HepG2 (cell line): ENCODE data around the gene STEAP3. TPM values are rescaled to one million over a fixed set of nuclear protein-coding genes. Genes with fewer than 3 reads are reported as not detected.

Experiments
- ATAC-seq: fragments of 200-7000 bp; cut with Tn5 transposase; 3 replicates; pipeline ENCODE4 v1.9.1; 2020; ENCODE audit warnings: mild to moderate bottlenecking, moderate library complexity
- BruUV-seq: library from RNA; stranded (reverse); fragments of 400-500 nt; replicated peaks from 2 replicates; lab custom pipeline; 2021; lab: Mats Ljungman, UMichigan
- CTCF ChIA-PET: fragments of 300-600 bp; formaldehyde crosslinking; extraction: SDS; loops from one replicate; lab custom pipeline; 2021; ENCODE audit warnings: low total read pairs, inconsistent platforms, low intra/inter-chr PET ratio; lab: Yijun Ruan, JAX
- POLR2A ChIA-PET: fragments of 350-600 bp; sonication (Branson Sonifier 250); formaldehyde crosslinking; loops from one replicate; lab custom pipeline; 2020; ENCODE audit warnings: antibody characterized with exemption, inconsistent platforms; lab: Yijun Ruan, JAX
- DNase-seq: peaks from one replicate; pipeline ENCODE4 v3.0.0-alpha.2; 2015; ENCODE audit warnings: low spot score
- FAIRE-seq: peaks from 3 replicates; lab custom pipeline; 2011; peaks lifted over from hg19 to GRCh38; lab: Jason Lieb, UNC
- H2AFZ ChIP-seq: one replicate; pipeline ENCODE4 v1.6.1; 2011; ENCODE audit warnings: low read length, inconsistent platforms
- H3K27ac ChIP-seq: fragments of 300-600 bp; 3 replicates; pipeline ENCODE4 v1.8.0; 2011; ENCODE audit warnings: mixed run types, mild to moderate bottlenecking, mixed read lengths, low read length, inconsistent platforms; ENCODE audit not compliant: insufficient read depth; ENCODE audit errors: extremely low read length
- H3K27me3 ChIP-seq, 2 experiments: fragments of 200-600 bp in 1 of 2; 2 replicates in 1 of 2; 3 replicates in 1 of 2; pipeline versions ENCODE4 v1.6.0 to v1.8.0; 2011; ENCODE audit warnings: low read length in 2 of 2, mild to moderate bottlenecking in 2 of 2, moderate library complexity in 2 of 2, inconsistent platforms in 1 of 2; ENCODE audit not compliant: insufficient read depth in 2 of 2, control insufficient read depth in 1 of 2
- H3K36me3 ChIP-seq, 2 experiments: fragments of 200-600 bp in 1 of 2; replicated peaks in 1 of 2; 2 replicates in 1 of 2; 3 replicates in 1 of 2; pipeline versions ENCODE4 v1.5.1 to v1.8.0; 2011; ENCODE audit warnings: low read length in 2 of 2, inconsistent platforms in 1 of 2; ENCODE audit not compliant: insufficient read depth in 2 of 2, control insufficient read depth in 1 of 2
- H3K4me1 ChIP-seq: 2 replicates; pipeline ENCODE4 v1.5.1; 2012; ENCODE audit warnings: low read length, inconsistent platforms; ENCODE audit not compliant: insufficient read depth
- H3K4me2 ChIP-seq: 2 replicates; pipeline ENCODE4 v1.6.0; 2011; ENCODE audit warnings: low read depth, low read length, inconsistent platforms
- H3K4me3 ChIP-seq, 3 experiments: fragments of 200-600 bp in 1 of 3; sonication (generic), shearing (Covaris generic) in 1 of 3; replicated peaks in 1 of 3; 2 replicates each; pipeline ENCODE4 v1.5.1; 2011 to 2016; ENCODE audit warnings: low read length in 3 of 3, inconsistent platforms in 2 of 3, low read depth in 2 of 3, mild to moderate bottlenecking in 2 of 3, control low read depth in 1 of 3, mixed read lengths in 1 of 3; ENCODE audit not compliant: insufficient read depth in 1 of 3
- H3K79me2 ChIP-seq: one replicate; pipeline ENCODE4 v1.6.1; 2011; ENCODE audit warnings: low read length, inconsistent platforms; ENCODE audit not compliant: insufficient read depth
- H3K9ac ChIP-seq: 2 replicates; pipeline ENCODE4 v1.6.0; 2011; ENCODE audit warnings: mild to moderate bottlenecking, low read depth, low read length, inconsistent platforms; ENCODE audit not compliant: insufficient read depth
- H3K9me3 ChIP-seq: 2 replicates; pipeline ENCODE4 v1.5.1; 2012; ENCODE audit warnings: mild to moderate bottlenecking, low read length
- H4K20me1 ChIP-seq: 2 replicates; pipeline ENCODE4 v1.6.0; 2011; ENCODE audit warnings: inconsistent platforms, mild to moderate bottlenecking, low read length, moderate library complexity; ENCODE audit not compliant: insufficient read depth
- ATF5 ChIP-seq: sonication (generic); formaldehyde crosslinking; IDR thresholded peaks from 2 replicates; pipeline ENCODE4 v1.4.0; 2020; ENCODE audit warnings: mild to moderate bottlenecking, low read depth, missing genetic modification reagents
- ATM ChIP-seq: fragments of 450-650 bp; IDR thresholded peaks from 2 replicates; pipeline ENCODE4 v1.7.1; 2017; ENCODE audit warnings: mild to moderate bottlenecking, borderline replicate concordance
- CCAR2 ChIP-seq: fragments of 200-400 bp; formaldehyde crosslinking; optimal IDR thresholded peaks from 2 replicates; pipeline ENCODE3; 2018; ENCODE audit warnings: low read depth, mild to moderate bottlenecking, low read length, moderate library complexity
- FOXK2 ChIP-seq: fragments of 450-650 bp; IDR thresholded peaks from 2 replicates; pipeline ENCODE4 v1.6.1; 2016
- GLMP ChIP-seq: sonication (generic); formaldehyde crosslinking; IDR thresholded peaks from 2 replicates; pipeline ENCODE4 v1.9.0; 2021; ENCODE audit warnings: missing genetic modification reagents, mild to moderate bottlenecking, borderline replicate concordance
- NBN ChIP-seq: fragments of 450-650 bp; conservative IDR thresholded peaks from 2 replicates; pipeline ENCODE4 v1.6.1; 2017
- NFIC ChIP-seq: IDR thresholded peaks from 2 replicates; pipeline ENCODE4 v1.6.1; 2012; ENCODE audit warnings: mild to moderate bottlenecking, low read length, inconsistent platforms
- NRL ChIP-seq: sonication (generic); formaldehyde crosslinking; IDR thresholded peaks from 2 replicates; pipeline ENCODE4 v1.5.0; 2020; ENCODE audit warnings: missing genetic modification reagents, mild to moderate bottlenecking, moderate library complexity, borderline replicate concordance
- RBM22 ChIP-seq: fragments of 200-400 bp; formaldehyde crosslinking; optimal IDR thresholded peaks from 2 replicates; pipeline ENCODE3; 2017; ENCODE audit warnings: mild to moderate bottlenecking, low read length, moderate library complexity
- SMARCE1 ChIP-seq: fragments of 450-650 bp; IDR thresholded peaks from 2 replicates; pipeline ENCODE4 v1.6.1; 2017; ENCODE audit warnings: borderline replicate concordance
- SPEN ChIP-seq: sonication (generic); formaldehyde crosslinking; IDR thresholded peaks from 2 replicates; pipeline ENCODE4 v1.5.1; 2020; ENCODE audit warnings: low read depth, mild to moderate bottlenecking, missing genetic modification reagents
- ZFP1 ChIP-seq: IDR thresholded peaks from 2 replicates; pipeline ENCODE4 v1.6.1; 2016
- ZNF143 ChIP-seq: sonication (generic); formaldehyde crosslinking; IDR thresholded peaks from 2 replicates; pipeline ENCODE4 v1.4.0; 2020; ENCODE audit warnings: missing genetic modification reagents
- ZZZ3 ChIP-seq: sonication (generic); formaldehyde crosslinking; IDR thresholded peaks from 2 replicates; pipeline ENCODE4 v1.4.0; 2020; ENCODE audit warnings: missing genetic modification reagents, mild to moderate bottlenecking, borderline replicate concordance
- WGBS: methylation state at CpG from one replicate; pipeline ENCODE4 v1.1.6; 2017; ENCODE audit warnings: low lambda C conversion rate; 5-methylcytosine and 5-hydroxymethylcytosine counted together
- in situ Hi-C: cut with HindIII; loops from 2 replicates; pipeline ENCODE4 v1.10.0; 2017; ENCODE audit warnings: low pct_unique_long_range_greater_than_20kb; ENCODE audit not compliant: extremely low pct_ligation_motif_present
- intact Hi-C: fragments of 100-400 bp; cut with micrococcal nuclease; formaldehyde crosslinking; loops from one replicate; pipeline ENCODE4 v1.10.0; 2022; ENCODE audit not compliant: unreplicated experiment
- polyA plus RNA-seq, 8 experiments: library from polyadenylated mRNA; depleted of rRNA in 3 of 8; stranded (reverse) in 7 of 8; unstranded in 1 of 8; fragments of >200 nt; fragmentation: Illumina TruSeq in 4 of 8; extraction: Trizol in 4 of 8; gene quantifications; 2 replicates each; pipeline versions ENCODE4 v1.2.1 to v1.2.3, GENCODE V29; 2011 to 2016; ENCODE audit warnings: low read depth in 4 of 8, missing spikeins in 1 of 8, mixed read lengths in 1 of 8; ENCODE audit not compliant: insufficient read depth in 1 of 8
- total RNA-seq, 5 experiments: library from RNA; depleted of rRNA; stranded (reverse); fragments of >200 nt; fragmentation: Illumina TruSeq; extraction: Trizol; gene quantifications; 2 replicates each; pipeline ENCODE4 v1.2.3, GENCODE V29; 2016; ENCODE audit warnings: low read depth in 1 of 5

STEAP3 gene
- total and polyA plus RNA-seq, 2 of the 13 experiments (the other 11 are each of a cell fraction or from before 2014, with no cell fraction given): 7.3 to 21.1 TPM

- 92% methylated on average over 3 of the region's 3 CpGs for WGBS
- Histone ChIP-seq H3K27ac (no peak overlapping the region), H3K36me3 (0 out of 5 replicates have a peak, but pooled peaks cover 0 to 4% of the 10 kb centered on the region in 2 experiments), H3K9me3 (no peaks in the 10 kb centered on the region), H3K4me2 (no peak overlapping the region), H4K20me1 (no peaks in the 10 kb centered on the region), H3K4me3 (no peak overlapping the region), H3K79me2 (no peaks in the 10 kb centered on the region), H3K4me1 (peaks cover 22% of the 10 kb centered on the region), H3K9ac (no peak overlapping the region), H2AFZ (no peak overlapping the region), H3K27me3 (no peaks in the 10 kb centered on the region)
- BruUV-seq: no TSS peak
- intact Hi-C loops (no loop called here), in situ Hi-C loops (no loop called here)
- CTCF ChIA-PET: no interaction called here
- FAIRE-seq: no peak
- TF ChIP-seq SPEN (no peak), ZZZ3 (no peak), NFIC (no peak), ZFP1 (CRISPR knock-in tag) (no peak)
- POLR2A ChIA-PET: no interaction called here
- no peak for DNase-seq
- no peak for ATAC-seq
Measured at GRCh38 chr2:119229716-119230115, 6.1 kb downstream of the STEAP3 start.

GRCh38 chr2:119230219-119231185 is 6.9 kb downstream of the STEAP3 start:
- WGBS: 93% methylated on average over 28 of the region's 28 CpGs
- TF ChIP-seq FOXK2: no peak
- no peak for TF ChIP-seq ATF5
- no peak for TF ChIP-seq ATM
- TF ChIP-seq RBM22: no peak
- no peak for TF ChIP-seq CCAR2
- TF ChIP-seq NRL: no peak
- no peak for TF ChIP-seq GLMP
- no peak for TF ChIP-seq SMARCE1
- no peak for TF ChIP-seq ZNF143 (CRISPR knock-in tag)
- no peak for TF ChIP-seq NBN
- no peak for TF ChIP-seq ZZZ3

More at GRCh38 chr2:119230219-119231185, 6.9 kb downstream of the STEAP3 start:
- no peaks in the 10 kb centered on the region for H3K79me2 ChIP-seq
- ChIA-PET POLR2A (no interaction called here), CTCF (no interaction called here)
- H3K27me3 ChIP-seq: no peaks in the 10 kb centered on the region
- no peak for FAIRE-seq
- no peak overlapping the region for H3K9ac ChIP-seq
- H3K36me3 ChIP-seq: 0 out of 5 replicates have a peak, but pooled peaks cover 0 to 4% of the 10 kb centered on the region in 2 experiments
- H3K4me2 ChIP-seq: no peak overlapping the region
- H3K4me1 ChIP-seq: peaks cover 14% of the 10 kb centered on the region
- H2AFZ ChIP-seq: no peak overlapping the region
- in situ Hi-C loops: no loop called here
- no peak overlapping the region for H3K4me3 ChIP-seq
- H3K27ac ChIP-seq: no peak overlapping the region
- DNase-seq: no peak
- no peaks in the 10 kb centered on the region for H4K20me1 ChIP-seq
- intact Hi-C loops: no loop called here
- no peaks in the 10 kb centered on the region for H3K9me3 ChIP-seq
- ATAC-seq: no peak
- no TSS peak for BruUV-seq
